ENCODE data around the gene FOS.

- no peak for TF ChIP-seq POLR2AphosphoS5 (IDR thresholded peaks at IDR 0.05)
- TF ChIP-seq, protein P1, sequence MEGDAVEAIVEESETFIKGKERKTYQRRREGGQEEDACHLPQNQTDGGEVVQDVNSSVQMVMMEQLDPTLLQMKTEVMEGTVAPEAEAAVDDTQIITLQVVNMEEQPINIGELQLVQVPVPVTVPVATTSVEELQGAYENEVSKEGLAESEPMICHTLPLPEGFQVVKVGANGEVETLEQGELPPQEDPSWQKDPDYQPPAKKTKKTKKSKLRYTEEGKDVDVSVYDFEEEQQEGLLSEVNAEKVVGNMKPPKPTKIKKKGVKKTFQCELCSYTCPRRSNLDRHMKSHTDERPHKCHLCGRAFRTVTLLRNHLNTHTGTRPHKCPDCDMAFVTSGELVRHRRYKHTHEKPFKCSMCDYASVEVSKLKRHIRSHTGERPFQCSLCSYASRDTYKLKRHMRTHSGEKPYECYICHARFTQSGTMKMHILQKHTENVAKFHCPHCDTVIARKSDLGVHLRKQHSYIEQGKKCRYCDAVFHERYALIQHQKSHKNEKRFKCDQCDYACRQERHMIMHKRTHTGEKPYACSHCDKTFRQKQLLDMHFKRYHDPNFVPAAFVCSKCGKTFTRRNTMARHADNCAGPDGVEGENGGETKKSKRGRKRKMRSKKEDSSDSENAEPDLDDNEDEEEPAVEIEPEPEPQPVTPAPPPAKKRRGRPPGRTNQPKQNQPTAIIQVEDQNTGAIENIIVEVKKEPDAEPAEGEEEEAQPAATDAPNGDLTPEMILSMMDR (IDR thresholded peaks at IDR 0.05), result no peak
- TF ChIP-seq POLR2A (IDR thresholded peaks at IDR 0.05), result no peak
These were observed 19.7 kb downstream of the FOS start for GRCh38 chr14:75298187-75298965.
